ENCODE measurements around the gene TIFAB.
A peak's percentile ranks its signal among the peaks of the same experiment; 100 is the strongest.

The TIFAB gene

DNA sequence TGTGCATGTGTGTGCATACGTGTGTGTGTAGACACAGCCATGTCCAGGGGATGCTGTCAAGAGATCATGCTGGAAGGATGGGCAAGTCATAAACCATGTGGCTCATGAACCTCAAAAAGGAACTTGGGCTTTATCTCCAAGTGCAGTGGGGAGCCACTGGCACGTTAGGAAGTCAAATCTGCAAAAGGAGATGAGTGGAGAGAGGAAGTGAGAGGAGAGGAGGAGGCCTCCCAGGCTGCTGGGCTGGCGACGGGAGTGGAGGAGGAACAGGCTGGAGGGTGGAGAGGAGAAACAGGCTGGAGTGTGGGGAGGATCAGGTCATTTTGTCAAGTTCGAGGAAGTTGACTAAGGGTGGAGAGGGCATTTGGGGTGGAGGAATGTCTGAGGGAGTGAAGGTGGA, 29.2 kb upstream of the TIFAB start:
- DNase-seq: no peak

DNA sequence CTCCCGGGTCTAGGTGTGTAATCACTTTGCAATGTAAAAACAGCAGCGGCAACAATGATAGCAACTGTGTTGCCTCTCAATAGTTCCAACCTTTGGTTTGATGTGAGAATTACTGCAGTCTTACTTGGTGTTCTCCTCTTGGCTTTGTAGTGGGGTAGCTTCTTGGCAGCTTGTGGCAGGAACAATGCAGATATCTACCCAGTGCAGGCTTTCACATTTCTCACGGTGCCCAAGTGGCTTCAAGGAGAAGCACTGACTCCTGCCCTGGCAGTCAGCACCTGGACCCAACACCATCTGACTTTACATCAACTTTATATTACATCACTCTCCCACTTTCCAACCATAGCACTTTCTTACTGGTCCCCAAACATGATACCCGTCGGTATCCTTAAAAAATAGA, 28.4 kb upstream of the TIFAB start:
- no peak for DNase-seq

GRCh38 chr5:135478938-135479337, 26.8 kb upstream of the TIFAB start:
- no peak for DNase-seq

DNA sequence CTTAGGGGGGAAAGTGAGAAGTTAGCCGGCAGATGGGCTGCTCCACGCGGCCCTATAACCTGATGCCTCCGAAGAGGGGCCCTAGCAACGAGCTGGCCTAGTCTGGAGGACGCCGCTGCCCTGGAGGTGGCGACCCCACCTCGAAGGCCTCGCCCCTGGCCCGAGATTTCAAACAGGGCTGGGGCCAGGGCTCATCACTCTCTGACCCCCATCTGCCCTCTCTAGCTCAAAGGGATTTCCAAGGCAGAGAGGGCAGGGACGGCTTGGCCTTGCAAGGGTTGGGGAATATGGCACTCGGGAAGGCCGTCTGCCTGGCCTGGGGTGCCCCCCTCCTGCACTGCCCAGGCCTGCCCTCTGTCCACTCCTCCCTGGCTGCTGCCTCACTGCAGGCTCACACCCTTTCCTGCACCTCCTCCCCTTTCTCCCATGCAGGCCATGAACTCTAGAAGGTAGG, 25.5 kb upstream of the TIFAB start:
- no peak for DNase-seq

DNA sequence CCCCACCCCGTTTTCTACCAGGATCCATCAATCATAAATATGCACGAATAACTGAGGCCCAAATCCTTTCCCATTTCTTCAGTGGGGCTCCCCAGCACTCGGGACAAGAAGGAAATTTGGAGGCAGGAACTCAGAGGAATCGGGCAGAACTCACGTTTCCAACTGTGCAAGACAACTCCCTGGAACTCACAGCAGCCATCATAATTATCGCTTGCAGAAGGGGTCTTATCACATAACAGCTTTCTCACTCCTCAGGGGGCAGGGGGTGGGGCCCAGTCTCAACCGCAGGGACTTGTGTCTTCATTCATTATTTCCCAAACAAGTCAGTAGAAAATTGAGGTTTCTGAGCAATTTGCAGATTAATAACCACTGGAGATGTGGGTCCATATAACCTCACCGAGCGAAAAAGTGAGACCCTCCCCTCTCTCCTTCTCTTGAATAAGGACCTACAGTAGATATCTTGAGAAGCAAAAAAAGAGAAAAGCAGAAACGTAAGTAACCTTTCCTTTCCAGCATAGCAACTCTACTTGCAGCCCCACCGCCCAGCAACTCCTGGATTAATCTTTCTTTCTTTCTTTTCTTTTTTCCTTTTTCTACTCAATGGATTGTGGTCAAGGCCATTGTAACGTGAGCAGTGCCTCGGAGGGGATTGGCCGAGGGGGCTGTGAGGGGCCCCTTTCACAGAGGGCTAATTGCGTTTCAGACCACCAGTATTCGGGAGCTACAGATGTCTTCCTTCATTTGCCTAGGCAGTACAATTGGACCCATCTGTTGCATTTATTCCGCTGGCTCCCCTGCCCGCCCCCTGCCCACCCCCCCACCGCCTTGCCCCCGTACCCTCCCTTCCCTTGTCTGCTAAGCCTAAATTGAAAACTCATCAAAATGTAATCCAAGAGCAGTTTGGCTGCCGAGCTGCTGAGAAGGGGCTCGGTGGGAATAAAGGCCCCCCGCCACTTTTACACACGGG, 24.7 kb upstream of the TIFAB start:
- no peak for DNase-seq

DNA sequence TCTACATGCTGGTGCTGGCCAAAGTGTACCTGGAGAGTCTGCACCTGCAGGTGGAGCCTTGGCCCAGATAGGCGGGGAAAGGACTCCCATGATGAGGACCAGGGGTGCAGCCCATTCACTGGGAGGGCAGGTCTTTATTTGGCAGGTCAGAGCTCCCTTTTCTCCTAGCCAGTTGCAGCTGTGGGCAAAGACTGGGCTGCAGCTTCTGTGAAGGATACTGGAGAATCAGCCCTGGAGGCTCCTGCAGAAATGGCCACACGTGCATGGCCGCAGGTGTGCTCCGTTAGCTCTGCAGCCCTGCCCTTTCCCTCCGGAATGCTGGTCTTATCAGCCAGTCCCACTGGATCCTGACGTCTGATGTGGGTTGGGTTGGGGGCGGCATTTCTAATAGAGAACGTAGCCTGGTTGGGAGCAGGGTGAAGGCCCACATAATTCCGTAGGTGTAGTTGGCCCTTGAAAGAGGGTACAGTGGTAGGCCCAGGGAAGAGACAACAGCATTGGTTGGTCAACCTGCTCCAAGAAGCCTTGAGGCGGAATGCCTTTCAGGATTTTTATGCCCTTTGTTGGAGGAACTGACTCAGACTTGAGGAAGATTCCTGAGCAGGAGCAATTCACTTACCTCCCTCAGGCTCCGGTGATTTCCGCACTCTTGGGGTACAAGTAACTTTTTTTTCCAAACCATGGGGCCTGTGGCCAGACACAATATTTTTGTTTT, 22.0 kb upstream of the TIFAB start:
- DNase-seq: no peak

GRCh38 chr5:135472141-135472540, 20.0 kb upstream of the TIFAB start:
- DNase-seq: no peak

- DNase-seq: no peak
Observed at GRCh38 chr5:135471726-135472125, 19.6 kb upstream of the TIFAB start.

DNA sequence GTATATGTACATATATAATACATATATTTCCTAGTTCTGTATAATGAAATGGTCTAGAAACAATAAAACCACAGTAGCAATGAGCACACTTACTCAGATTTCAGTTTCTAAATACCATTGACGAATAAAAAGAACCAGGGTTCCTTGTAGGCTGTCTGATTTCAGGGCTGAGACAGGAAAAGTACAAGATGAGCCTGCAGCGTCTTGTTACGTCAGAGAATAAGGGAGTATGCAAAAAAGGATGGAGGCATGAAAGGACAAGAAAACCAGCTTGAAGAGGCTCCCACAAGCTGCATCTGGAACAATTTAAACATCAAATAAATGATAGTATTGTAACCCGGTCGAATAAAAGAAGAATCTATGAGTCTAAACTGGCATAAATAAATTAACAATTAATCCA, 17.8 kb upstream of the TIFAB start:
- no peak for DNase-seq

DNA sequence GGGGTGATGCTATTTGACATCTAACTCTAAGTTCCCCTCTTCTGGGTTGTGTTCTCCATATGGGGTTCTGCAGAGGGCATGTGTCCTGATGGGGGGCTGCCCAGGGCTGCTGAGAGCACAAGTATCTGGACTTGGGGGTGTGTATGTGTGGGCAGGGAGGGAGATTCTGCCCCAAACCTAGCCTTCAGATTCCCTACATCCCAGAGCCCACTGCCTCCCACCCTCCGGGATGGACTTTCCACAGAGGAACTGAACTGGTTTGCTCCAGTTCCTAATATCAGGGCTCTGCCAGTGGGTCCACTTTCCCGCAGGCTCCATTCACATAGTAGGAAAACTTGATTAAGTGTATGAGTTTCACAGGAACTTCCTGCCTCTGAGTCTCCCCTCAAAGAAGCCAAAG, 16.4 kb upstream of the TIFAB start:
- DNase-seq: no peak

GRCh38 chr5:135467871-135468485, 15.8 kb upstream of the TIFAB start:
- no peak for DNase-seq

DNA sequence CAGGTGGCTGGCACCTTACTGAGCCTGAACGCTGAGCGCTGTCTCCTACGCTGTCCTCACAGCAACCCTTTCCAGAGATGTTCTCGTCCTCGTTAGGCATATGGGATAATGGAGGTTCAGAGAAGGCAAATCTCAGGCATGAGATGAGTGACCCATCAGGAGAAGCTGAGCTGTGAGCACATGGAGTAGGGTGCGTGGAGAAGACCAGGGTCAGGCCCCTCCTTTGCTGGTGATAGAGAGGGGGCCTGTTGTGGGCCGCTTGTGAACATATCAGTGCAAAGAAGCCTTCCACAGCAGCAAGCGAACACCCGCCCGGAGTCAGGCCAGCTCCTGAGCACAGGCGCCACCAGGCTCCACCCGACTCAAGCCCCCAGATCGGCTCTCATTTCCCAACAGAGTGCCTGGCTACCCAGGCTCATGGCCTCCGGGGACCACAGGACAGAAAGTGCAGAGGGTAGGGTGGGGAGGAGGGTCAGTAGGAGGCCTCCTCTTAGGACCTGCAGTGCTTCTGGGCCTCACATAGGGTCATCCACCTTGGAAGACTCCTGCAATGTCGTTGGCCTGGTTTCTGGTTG, 15.0 kb upstream of the TIFAB start:
- no peak for DNase-seq

DNA sequence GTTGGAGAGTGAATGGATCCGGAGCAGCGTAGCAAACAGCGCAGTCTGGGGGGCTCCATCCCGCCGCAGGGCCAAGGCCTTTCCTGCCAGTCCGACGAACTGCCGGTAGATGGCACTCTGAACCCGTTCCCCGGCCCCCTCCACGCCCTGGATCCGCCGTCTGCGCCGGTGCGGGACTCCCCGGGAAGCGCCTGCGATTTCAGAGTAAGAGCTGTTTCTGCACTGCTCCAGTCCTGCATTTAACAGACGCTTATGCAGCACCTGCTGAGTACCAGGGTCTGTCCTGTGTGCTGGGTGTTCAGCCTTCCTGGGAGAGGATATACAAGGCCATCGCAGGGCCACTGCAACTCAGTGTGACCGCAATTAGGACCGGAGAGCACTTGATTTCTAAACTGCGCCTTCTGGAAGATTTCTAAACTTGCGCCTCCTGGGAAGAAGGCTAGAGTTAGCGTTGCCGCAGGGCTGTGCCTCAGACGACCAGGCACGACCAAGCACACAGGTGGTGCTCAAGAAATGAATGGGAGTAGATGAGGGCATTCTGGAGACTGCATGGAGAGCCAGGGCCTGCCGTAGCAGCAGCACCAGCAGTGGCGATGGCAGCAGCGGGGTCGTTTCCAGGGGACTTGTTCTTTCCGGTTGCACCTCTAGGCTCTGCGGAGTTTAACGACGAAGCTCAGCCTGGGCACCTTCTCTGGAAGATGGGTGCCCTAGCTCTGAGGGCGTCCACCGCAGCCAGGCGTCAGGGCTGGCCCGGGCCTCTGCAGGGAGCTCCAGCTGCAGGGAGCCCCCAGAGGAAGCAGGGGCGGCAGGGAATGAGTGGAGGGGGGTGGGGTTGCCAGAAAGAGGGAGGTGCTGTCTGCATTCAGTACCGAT, 14.3 kb upstream of the TIFAB start:
- peak; percentile 13 for DNase-seq

DNA sequence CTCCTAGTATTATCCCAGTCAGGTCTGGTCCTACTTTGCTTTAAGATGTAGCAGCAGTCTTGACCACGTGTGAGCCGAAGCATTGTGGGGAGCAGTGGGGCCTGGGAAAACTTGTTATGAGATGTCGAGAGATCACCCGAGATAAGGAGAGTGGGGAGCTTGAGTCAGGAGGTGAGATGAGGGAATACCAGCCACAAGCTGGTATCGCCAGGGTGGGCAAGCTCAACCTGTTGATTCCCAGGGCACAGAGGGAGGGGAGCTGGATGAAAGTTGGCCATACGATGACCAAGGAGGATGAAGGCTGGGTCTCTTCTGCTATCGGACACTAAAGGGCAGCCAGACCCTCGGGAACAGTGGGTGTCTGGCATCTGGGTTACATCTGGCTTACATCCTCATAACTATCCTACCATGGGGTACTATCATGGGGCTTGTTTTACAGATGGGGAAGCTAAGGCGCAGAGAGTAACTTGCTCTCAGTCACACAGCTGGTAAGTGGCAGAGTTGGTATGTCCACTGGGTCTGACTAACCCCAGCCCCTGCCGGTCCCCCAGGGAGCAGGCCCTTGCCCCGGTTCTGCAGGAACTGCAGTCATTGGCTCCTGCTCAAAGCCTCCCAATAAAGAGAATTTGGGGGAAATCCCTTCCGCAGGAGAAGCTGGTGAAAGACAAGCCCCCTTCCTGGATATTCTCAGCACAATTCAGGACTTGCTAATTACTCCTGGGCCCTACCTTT, 13.4 kb upstream of the TIFAB start:
- no peak for DNase-seq

DNA sequence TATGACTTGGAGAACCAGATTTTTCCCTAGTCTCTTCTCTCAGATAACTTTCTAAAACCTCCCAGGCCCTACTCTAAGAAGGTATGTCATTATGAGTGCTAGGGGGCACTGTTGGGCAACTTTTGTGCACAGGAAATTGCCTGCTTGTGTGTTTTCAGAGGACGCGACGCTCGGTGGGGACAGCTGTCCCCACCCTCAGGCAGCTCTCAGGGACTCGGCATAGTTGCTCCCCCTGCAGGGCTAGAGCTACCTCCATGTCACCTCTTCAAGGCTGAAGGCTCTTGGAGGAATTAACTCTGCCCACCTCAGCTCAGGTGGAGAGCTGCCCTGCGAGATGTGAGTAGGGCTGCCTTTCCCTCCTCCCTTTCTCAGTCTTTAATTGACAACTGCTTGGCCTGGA, 10.2 kb upstream of the TIFAB start:
- DNase-seq: peak; percentile 16

- DNase-seq: no peak
Observed at GRCh38 chr5:135461481-135462151, 9.5 kb upstream of the TIFAB start.

DNA sequence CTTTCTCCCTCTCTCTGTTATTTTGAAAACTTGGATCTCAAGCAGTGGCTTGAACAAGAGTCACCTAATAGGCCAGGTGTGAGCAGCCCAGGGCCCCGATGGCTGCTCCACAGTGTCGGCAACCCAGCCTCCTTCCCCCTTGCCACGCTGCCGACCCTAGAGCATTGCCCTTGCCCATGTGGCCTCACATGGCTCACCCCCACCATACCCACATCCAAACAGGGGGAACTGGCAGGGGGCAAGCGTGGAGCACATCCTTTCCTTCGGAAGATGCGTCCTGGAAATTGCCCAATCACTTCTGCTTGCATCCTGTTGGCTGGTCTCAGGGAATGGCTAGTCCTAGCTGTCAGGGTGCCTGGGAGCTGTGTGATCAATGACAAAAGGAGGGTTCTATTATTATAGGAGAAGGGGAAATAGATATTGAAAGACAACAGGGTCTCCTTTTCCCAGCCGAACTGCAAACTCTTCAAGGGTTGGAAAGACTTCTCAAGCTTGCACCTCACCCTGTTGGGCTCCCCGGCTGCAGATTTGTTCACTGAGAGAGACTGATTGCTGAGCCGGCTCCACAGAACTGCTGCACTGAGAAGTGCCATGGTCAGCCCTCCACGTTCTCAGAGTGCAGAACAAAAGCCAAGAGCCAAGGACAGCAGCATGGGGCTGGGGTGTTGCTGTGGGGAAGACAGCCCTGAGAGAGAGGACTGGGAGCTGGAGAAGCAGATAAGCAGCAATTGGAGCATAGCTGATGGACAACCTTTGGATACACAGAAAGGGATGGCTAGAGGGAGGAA, 8.3 kb upstream of the TIFAB start:
- DNase-seq: no peak

DNA sequence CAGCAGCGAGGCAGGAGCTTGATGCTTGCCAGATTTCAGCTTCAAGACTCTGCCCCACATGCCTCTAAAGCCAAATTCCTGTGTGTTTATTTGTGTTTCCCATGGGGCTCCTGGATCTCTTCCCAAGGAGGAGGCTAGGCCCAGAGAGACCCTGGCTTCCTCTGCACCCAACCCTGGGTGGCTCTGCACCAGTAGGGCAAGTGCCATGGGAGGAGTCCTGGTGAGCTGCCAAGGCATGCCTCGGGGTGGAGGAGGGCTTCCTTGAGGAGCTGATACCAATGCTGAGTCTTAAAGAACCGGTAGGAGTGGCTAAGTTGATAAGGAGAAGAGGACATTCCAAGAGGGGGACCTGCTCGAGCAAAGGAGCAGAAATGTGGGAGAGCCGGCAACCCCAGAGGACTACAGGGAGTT, 6.8 kb upstream of the TIFAB start:
- DNase-seq: no peak

GRCh38 chr5:135458356-135458755, 6.2 kb upstream of the TIFAB start:
- DNase-seq: no peak

GRCh38 chr5:135457424-135458071, 5.4 kb upstream of the TIFAB start:
- peak; percentile 17 for DNase-seq

Measured in NCI-H2029 treated with DMSO at 0.1 percent for 48 hours (cell line).